ENCODE data around the gene LUC7L.
A peak's percentile ranks its signal among the peaks of the same experiment; 100 is the strongest.

Gene LUC7L

DNA sequence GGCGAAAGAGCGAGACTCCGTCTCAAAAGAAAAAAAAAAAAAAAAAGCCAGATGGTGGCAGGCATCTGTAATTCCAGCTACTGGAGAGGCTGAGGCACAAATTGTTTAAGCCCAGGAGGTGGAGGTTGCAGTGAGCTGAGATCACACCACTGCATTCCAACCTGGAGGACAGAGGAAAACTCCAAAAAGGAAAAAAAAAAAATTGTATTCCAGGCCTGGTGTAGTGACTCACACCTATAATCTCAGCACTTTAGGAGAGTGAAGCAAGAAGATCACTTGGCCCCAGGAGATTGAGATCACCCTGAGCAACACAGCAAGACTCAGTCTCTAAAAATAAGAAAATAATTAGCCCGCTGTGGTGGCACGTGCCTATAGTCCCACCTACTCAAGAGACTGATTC lies 28.9 kb downstream of the LUC7L start:
- no peak for ATAC-seq (replicated peaks; ENCODE audit: extremely low read depth, poor library complexity, severe bottlenecking)
- Mint-ChIP-seq H3K4me1 (no peaks in the 10 kb centered on the region), H3K27me3 (no peaks in the 10 kb centered on the region), H3K9me3 (no peaks in the 10 kb centered on the region), H3K36me3 (ENCODE audit: insufficient read depth) (peaks cover 74% of the 10 kb centered on the region), H3K4me3 (no peak overlapping the region), H3K27ac (ENCODE audit: low read depth) (no peak overlapping the region)
- DNase-seq (ENCODE audit: low spot score in 2 of 2): no peak

DNA sequence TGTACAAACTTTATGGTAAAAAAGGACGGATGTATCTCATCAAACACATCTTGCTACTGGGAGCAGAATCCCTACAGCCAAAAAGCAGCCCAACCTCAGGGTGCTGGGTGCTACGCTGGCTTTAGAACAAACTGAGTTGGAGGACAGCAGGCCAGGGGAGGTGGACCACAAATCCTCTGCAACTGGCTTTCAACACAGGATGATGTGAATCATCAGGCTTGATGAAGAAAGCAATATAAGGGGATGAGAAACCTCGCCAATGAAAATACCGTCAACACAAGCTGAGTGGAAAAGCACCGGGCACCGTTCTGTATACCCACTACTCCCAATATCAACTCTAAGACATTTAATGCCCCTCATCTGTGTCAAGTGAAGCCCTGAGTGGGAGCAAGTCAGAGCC lies 34.7 kb downstream of the LUC7L start:
- no peaks in the 10 kb centered on the region for H3K27me3 Mint-ChIP-seq
- DNase-seq (ENCODE audit: low spot score in 2 of 2) (no peak), ATAC-seq (replicated peaks; ENCODE audit: extremely low read depth, poor library complexity, severe bottlenecking) (no peak)
- no peak overlapping the region for H3K27ac Mint-ChIP-seq (ENCODE audit: low read depth)
- H3K4me1 Mint-ChIP-seq: no peaks in the 10 kb centered on the region
- H3K9me3 Mint-ChIP-seq: no peaks in the 10 kb centered on the region
- peaks cover 76% of the 10 kb centered on the region for H3K36me3 Mint-ChIP-seq (ENCODE audit: insufficient read depth)
- no peak overlapping the region for H3K4me3 Mint-ChIP-seq

DNA sequence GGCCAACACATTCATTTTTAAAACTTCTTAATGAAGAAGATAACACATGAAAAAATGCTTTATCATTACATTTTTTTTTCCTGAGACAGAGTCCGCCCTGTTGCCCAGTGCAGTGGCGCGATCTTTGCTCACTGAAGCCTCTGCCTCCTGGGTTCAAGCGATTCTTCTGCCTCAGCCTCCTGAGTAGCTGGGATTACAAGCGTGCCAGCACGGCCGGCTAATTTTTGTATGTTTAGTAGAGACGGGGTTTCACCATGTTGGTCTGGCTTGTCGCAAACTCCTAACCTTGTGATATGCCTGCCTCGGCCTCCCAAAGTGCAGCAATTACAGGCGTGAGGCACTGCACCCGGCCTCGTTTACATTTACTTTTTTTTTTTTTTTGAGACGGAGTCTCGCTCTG lies 35.8 kb downstream of the LUC7L start:
- Mint-ChIP-seq H3K4me3 (no peak overlapping the region), H3K36me3 (ENCODE audit: insufficient read depth) (peaks cover 76% of the 10 kb centered on the region), H3K27me3 (no peaks in the 10 kb centered on the region), H3K9me3 (no peaks in the 10 kb centered on the region), H3K27ac (ENCODE audit: low read depth) (no peak overlapping the region), H3K4me1 (no peaks in the 10 kb centered on the region)
- no peak for DNase-seq (ENCODE audit: low spot score in 2 of 2)
- no peak for ATAC-seq (replicated peaks; ENCODE audit: extremely low read depth, poor library complexity, severe bottlenecking)

DNA sequence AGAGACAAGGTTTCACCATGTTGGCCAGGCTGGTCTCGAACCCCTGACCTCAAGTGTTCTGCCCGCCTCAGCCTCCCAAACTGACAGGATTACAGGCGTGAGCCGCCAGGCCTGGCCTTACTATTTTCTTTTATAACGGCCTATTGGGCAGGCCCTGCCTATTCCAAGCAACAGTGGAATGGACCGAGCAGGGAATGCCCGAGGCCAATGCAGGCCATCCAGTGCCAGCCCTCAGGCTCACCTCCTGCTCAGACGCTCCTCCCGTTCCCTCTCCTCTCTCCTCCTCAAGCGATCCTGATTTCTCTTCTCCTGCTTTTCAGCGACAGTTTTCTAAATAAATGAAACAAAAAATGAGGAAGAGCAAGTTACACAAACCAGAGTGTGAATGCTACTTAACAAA lies 36.6 kb downstream of the LUC7L start:
- no peak for ATAC-seq (replicated peaks; ENCODE audit: extremely low read depth, poor library complexity, severe bottlenecking)
- no peaks in the 10 kb centered on the region for H3K4me1 Mint-ChIP-seq
- H3K27me3 Mint-ChIP-seq: no peaks in the 10 kb centered on the region
- no peaks in the 10 kb centered on the region for H3K9me3 Mint-ChIP-seq
- no peak overlapping the region for H3K27ac Mint-ChIP-seq (ENCODE audit: low read depth)
- DNase-seq (ENCODE audit: low spot score in 2 of 2): no peak
- peaks cover 73% of the 10 kb centered on the region for H3K36me3 Mint-ChIP-seq (ENCODE audit: insufficient read depth)
- H3K4me3 Mint-ChIP-seq: no peak overlapping the region

DNA sequence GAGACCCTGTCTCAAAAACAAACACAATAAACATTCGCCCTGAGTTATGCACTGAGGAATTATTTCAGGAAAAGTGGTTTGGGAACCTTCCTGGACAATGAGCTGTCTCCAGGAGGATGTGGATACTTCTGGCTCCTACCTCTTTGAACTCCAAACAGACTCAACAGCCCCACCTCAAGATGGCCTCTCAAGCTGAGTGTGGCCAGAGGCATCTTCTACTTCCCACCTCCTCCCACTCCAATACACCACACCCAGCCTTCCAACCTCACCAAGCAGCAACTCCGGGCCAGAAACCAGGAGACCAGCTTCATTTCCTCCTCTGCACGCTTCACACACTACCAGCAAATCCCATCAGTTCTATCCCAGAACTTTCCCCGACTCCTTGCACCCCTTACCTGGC lies 37.4 kb downstream of the LUC7L start:
- H3K9me3 Mint-ChIP-seq: no peaks in the 10 kb centered on the region
- no peaks in the 10 kb centered on the region for H3K4me1 Mint-ChIP-seq
- H3K27me3 Mint-ChIP-seq: no peaks in the 10 kb centered on the region
- DNase-seq (ENCODE audit: low spot score in 2 of 2) (no peak), ATAC-seq (replicated peaks; ENCODE audit: extremely low read depth, poor library complexity, severe bottlenecking) (no peak)
- no peak overlapping the region for H3K27ac Mint-ChIP-seq (ENCODE audit: low read depth)
- peaks cover 71% of the 10 kb centered on the region for H3K36me3 Mint-ChIP-seq (ENCODE audit: insufficient read depth)
- H3K4me3 Mint-ChIP-seq: no peak overlapping the region

DNA sequence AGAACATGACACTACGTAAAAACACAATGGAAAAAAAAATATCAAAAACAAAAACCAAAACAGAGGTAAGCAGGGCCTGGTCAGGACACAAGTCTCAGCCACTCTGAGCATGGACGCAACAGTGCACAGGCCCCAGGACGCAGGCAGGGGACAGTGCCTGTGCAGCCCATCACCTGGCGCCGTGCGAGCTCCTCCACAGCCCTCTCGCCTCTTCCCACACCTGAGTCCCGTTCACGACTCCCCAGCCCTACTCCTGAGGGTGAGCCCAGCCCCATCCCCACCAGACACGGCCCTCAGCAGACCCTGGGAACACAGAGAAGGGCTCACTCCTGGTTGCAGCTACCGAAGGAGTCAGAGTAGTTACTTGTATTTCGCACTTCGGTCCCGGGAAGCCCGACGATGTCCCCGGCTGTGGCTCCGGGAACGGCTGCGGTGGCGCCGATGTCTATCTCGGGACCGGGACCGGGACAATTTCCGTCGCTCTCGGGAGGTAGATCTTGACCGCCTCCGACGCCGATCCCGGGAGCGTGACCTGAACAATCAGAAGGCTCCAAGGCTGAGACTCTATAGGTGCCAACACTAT lies 39.6 kb downstream of the LUC7L start:
- H3K27me3 Mint-ChIP-seq: no peaks in the 10 kb centered on the region
- H3K36me3 Mint-ChIP-seq (ENCODE audit: insufficient read depth): peaks cover 57% of the 10 kb centered on the region
- H3K27ac Mint-ChIP-seq (ENCODE audit: low read depth): no peak overlapping the region
- H3K4me3 Mint-ChIP-seq: no peak overlapping the region
- H3K9me3 Mint-ChIP-seq: no peaks in the 10 kb centered on the region
- H3K4me1 Mint-ChIP-seq: no peaks in the 10 kb centered on the region
- DNase-seq (ENCODE audit: low spot score in 2 of 2) (no peak), ATAC-seq (replicated peaks; ENCODE audit: extremely low read depth, poor library complexity, severe bottlenecking) (no peak)

DNA sequence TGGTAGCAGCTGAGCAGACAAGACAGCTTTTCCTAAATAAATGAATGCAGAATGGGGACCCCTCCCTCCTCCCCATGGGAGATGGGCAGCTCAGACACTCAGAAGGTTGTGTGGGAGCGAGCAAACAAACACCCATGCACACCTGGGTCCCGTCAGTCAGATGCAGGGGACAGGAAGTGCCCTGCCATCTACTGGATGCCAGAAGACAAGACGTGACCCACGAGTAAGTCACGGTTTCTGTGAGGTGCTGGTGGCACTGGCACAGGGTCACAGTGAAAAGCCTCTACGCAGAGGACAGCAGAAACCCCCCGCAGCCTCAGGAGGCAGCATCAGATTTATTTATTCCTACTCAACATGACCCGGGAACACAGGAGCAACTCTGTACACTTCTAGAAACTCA lies 40.6 kb downstream of the LUC7L start:
- DNase-seq (ENCODE audit: low spot score in 2 of 2): no peak
- Mint-ChIP-seq H3K4me3 (no peak overlapping the region), H3K27me3 (no peaks in the 10 kb centered on the region), H3K27ac (ENCODE audit: low read depth) (no peak overlapping the region), H3K4me1 (no peaks in the 10 kb centered on the region), H3K9me3 (no peaks in the 10 kb centered on the region), H3K36me3 (ENCODE audit: insufficient read depth) (peaks cover 56% of the 10 kb centered on the region)
- ATAC-seq (replicated peaks; ENCODE audit: extremely low read depth, poor library complexity, severe bottlenecking): peak; percentile 56

DNA sequence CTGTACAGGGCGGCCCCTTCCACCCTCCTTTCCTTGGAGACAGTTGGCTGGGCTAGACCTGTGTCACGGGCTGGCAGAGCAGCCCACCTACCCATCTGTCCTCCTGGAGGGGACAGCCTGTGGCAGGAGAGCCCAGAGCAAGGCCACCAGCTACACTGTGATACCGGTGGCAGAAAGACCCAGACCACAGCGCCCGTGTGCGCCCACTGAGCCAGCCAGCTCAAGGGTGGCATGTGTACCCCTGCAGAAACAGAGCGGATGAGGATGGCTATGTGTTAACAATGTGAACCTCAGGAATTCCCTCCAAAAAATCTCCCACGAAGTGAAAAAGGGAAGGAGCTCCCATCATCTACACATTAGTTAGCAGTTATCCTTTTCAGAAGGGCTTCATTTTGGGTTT lies 41.9 kb downstream of the LUC7L start:
- no peak overlapping the region for H3K4me3 Mint-ChIP-seq
- no peak for ATAC-seq (replicated peaks; ENCODE audit: extremely low read depth, poor library complexity, severe bottlenecking)
- DNase-seq (ENCODE audit: low spot score in 2 of 2): no peak
- H3K27ac Mint-ChIP-seq (ENCODE audit: low read depth): no peak overlapping the region
- H3K27me3 Mint-ChIP-seq: no peaks in the 10 kb centered on the region
- H3K4me1 Mint-ChIP-seq: no peaks in the 10 kb centered on the region
- H3K36me3 Mint-ChIP-seq (ENCODE audit: insufficient read depth): peaks cover 43% of the 10 kb centered on the region
- no peaks in the 10 kb centered on the region for H3K9me3 Mint-ChIP-seq

DNA sequence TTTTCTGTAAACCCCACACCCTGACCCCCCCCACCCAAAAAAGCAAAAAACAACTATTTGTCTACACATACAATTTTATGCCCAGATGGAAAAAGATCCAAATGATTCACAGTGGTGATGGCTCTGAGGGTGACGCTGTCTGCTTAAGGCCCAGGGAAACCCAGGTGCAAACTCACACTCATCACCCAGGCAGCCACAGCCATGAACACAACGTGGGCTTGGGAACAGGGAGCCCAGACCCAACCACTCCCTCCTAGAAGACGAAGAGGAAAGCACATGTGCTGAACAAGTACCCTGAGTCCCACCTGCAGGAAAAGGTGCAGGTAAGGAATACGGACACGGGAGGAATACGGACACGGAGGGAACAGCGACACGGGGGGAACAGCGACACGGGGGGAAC lies 43.6 kb downstream of the LUC7L start:
- DNase-seq (ENCODE audit: low spot score in 2 of 2) (no peak), ATAC-seq (replicated peaks; ENCODE audit: extremely low read depth, poor library complexity, severe bottlenecking) (no peak)
- H3K4me3 Mint-ChIP-seq: no peak overlapping the region

DNA sequence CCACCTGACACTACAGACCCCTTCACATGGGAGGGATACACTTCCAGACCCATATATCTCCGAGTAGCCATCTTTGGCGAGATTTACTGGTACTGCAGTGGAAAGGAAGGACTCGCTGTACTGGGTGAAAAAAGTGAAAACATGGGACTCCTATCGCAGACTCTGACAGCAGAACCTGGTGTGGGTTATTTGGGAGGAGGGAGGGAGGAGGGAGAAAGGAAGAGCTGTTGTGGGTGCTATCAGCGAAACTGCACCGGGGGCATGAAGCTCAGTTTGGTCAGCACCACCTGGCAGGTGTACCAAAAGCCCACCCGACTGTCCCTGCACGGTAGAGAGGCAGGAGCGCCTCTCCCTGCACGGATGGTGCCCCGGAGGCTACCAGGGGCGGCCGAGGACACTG lies 44.0 kb downstream of the LUC7L start:
- no peak overlapping the region for H3K27ac Mint-ChIP-seq (ENCODE audit: low read depth)
- no peaks in the 10 kb centered on the region for H3K9me3 Mint-ChIP-seq
- no peak for DNase-seq (ENCODE audit: low spot score in 2 of 2)
- peaks cover 30% of the 10 kb centered on the region for H3K36me3 Mint-ChIP-seq (ENCODE audit: insufficient read depth)
- no peak overlapping the region for H3K4me3 Mint-ChIP-seq
- ATAC-seq (replicated peaks; ENCODE audit: extremely low read depth, poor library complexity, severe bottlenecking): no peak
- H3K27me3 Mint-ChIP-seq: no peaks in the 10 kb centered on the region
- no peaks in the 10 kb centered on the region for H3K4me1 Mint-ChIP-seq

More for the DNA sequence above, 43.6 kb downstream of the LUC7L start:
- H3K27me3 Mint-ChIP-seq: no peaks in the 10 kb centered on the region
- H3K36me3 Mint-ChIP-seq (ENCODE audit: insufficient read depth): peaks cover 35% of the 10 kb centered on the region
- no peak overlapping the region for H3K27ac Mint-ChIP-seq (ENCODE audit: low read depth)
- H3K4me1 Mint-ChIP-seq: no peaks in the 10 kb centered on the region
- no peaks in the 10 kb centered on the region for H3K9me3 Mint-ChIP-seq

DNA sequence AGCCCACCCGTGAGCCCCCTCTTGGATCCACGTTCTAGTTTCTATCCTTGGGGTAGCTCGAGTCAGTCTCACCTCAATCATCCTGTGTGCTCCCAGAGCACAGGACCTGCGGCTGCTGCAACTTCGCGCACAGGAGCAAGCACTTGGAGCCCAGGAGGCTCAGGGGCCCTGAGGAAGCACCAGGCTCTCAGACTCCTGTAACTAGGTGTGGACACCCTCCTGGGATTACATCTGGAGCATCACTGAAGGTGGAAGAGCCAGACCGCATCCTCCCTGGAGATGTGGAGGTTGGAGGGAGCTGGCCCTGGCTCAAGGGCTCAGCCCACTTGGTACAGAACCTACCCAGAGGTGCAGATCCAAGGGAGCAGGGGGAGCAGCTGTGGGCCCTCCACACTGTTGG lies 46.2 kb downstream of the LUC7L start:
- H3K4me1 Mint-ChIP-seq: no peaks in the 10 kb centered on the region
- H3K9me3 Mint-ChIP-seq: no peaks in the 10 kb centered on the region
- DNase-seq (ENCODE audit: low spot score in 2 of 2): no peak
- peaks cover 12% of the 10 kb centered on the region for H3K36me3 Mint-ChIP-seq (ENCODE audit: insufficient read depth)
- H3K27ac Mint-ChIP-seq (ENCODE audit: low read depth): no peak overlapping the region
- H3K27me3 Mint-ChIP-seq: peaks cover 7% of the 10 kb centered on the region
- H3K4me3 Mint-ChIP-seq: no peak overlapping the region
- no peak for ATAC-seq (replicated peaks; ENCODE audit: extremely low read depth, poor library complexity, severe bottlenecking)

DNA sequence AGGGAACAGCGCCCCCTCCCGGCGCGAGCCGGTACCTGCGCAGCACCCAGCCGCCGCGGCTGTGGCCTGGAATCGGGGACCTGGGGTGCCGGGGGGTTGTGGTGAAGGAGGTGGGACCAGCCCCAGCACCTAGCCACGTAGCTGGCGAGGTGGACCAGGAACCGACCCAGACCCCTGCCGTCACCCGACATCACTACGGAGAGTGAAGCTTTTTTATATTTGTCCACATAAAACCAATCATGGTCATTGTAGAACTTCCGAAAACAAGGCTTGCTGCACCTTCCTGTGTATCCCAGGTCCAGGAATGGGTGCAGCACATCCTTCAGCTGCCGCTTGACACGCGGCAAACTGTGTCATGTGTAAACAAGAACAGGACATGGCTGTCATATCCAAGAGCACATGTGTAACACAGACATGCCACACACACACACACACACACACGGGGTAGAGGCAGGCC lies 47.7 kb downstream of the LUC7L start:
- Mint-ChIP-seq H3K27ac (ENCODE audit: low read depth) (no peak overlapping the region), H3K4me3 (no peak overlapping the region), H3K27me3 (peaks cover 16% of the 10 kb centered on the region), H3K36me3 (ENCODE audit: insufficient read depth) (peaks cover 7% of the 10 kb centered on the region), H3K9me3 (no peaks in the 10 kb centered on the region), H3K4me1 (no peaks in the 10 kb centered on the region)
- DNase-seq (ENCODE audit: low spot score in 2 of 2): peak; percentile 76 to 88
- ATAC-seq (replicated peaks; ENCODE audit: extremely low read depth, poor library complexity, severe bottlenecking): no peak

DNA sequence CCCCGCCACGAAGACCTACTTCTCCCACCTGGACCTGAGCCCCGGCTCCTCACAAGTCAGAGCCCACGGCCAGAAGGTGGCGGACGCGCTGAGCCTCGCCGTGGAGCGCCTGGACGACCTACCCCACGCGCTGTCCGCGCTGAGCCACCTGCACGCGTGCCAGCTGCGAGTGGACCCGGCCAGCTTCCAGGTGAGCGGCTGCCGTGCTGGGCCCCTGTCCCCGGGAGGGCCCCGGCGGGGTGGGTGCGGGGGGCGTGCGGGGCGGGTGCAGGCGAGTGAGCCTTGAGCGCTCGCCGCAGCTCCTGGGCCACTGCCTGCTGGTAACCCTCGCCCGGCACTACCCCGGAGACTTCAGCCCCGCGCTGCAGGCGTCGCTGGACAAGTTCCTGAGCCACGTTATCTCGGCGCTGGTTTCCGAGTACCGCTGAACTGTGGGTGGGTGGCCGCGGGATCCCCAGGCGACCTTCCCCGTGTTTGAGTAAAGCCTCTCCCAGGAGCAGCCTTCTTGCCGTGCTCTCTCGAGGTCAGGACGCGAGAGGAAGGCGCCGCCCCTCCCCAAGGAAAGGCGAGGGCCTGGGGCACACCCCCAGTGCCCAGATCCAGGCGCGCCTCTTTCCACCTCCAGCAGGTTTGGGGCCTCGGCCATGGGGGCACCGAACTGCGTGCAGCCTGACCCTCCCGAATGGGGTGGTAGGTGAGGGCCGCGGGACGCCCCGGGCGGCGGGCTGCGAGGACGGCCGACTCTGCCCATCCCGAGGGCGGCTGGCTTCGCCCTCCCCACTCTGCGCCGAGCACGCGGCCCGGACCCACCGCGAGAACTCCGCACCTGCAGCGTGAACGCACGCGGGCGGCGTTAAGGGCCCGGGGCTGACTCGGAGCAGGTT lies 48.3 kb downstream of the LUC7L start:
- H3K27ac Mint-ChIP-seq (ENCODE audit: low read depth): no peak overlapping the region
- H3K4me3 Mint-ChIP-seq: peak overlapping the region; percentile 41

More for the DNA sequence above, 48.3 kb downstream of the LUC7L start:
- peak in 1 of 2 donors; percentile 23 for DNase-seq (ENCODE audit: low spot score in 2 of 2)
- peak; percentile 82 for ATAC-seq (replicated peaks; ENCODE audit: extremely low read depth, poor library complexity, severe bottlenecking)
- Mint-ChIP-seq H3K9me3 (no peaks in the 10 kb centered on the region), H3K4me1 (no peaks in the 10 kb centered on the region), H3K36me3 (ENCODE audit: insufficient read depth) (peaks cover 7% of the 10 kb centered on the region), H3K27me3 (peaks cover 16% of the 10 kb centered on the region)
